GM18517 (cell line): ENCODE measurements around the gene CCDC92B.

ENCODE experiments used
- ATAC-seq: cut with Tn5 transposase; IDR thresholded peaks from one replicate; pipeline ENCODE4 v1.9.1; 2021; ENCODE audit warnings: mild to moderate bottlenecking, moderate library complexity; ENCODE audit not compliant: unreplicated experiment

CCDC92B gene

DNA sequence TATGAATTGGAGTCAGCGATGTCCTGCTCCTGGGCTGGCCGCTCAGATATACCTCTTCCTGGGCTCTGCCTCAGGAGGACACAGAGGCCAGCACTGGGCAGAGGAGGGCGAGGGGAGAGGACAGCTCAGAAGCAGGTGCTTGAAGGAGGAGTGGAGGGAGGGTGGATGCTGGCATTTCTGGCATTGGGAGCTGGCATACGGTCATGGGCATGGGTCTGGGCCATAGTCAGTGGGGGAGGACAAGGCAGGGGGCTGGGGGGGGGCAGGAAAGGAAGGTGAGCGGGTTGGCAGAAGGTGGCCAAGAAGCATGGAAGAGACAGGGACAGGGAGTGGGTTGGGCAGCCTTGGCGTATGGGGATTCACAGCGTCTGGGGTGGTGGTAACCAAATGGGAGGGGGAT lies 30.1 kb upstream of the CCDC92B start:
- ATAC-seq: no peak

DNA sequence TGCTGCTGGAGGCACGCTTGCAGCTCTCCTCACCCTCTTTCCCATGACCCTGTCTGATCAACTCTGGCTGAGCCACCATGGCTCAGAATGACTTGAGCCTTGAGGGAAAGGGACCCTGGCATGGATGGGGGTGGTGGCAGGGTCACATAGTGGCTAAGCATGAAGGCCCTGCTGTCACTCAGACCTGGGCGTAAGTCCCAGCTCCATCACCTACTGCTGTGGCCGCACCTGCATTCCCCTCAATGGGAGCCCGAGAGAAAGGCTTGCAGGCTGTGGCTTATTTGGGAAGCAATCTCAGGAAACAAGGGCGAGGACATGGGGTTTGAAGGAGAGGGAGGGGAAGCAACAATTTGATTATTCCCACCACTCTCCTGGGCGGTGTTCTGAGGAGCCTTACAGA lies 29.0 kb upstream of the CCDC92B start:
- ATAC-seq: no peak

DNA sequence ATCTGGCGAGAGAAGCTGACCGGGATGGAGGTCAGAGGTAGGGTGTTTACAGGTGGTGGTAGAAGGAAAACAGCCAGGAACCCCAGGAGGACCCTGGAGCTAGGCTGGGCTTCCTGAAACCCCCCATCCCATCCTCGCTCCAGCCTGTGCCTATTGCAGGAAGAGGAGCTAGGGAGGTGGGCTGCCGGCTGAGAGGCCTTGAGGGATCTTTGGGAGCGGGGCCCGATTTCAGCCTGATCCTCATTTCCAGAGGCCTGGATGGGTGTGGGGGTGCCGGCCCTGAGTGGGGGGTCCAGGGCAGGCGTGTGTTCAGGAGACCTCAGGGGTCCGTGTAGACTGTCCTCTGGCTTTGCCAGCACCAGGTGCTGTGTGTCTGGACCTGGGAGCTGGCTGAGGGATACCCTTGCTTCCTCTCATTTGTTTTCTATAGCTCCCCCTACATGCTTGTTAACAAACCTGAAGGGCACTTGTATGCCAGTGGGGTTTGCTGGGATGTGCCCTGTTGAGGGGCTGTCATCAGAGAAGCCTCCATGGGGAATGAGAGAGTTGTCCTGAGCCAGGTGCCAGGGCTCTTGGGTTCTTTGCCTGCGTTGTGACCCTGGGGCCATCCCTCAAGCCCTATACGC lies 27.9 kb upstream of the CCDC92B start:
- no peak for ATAC-seq

DNA sequence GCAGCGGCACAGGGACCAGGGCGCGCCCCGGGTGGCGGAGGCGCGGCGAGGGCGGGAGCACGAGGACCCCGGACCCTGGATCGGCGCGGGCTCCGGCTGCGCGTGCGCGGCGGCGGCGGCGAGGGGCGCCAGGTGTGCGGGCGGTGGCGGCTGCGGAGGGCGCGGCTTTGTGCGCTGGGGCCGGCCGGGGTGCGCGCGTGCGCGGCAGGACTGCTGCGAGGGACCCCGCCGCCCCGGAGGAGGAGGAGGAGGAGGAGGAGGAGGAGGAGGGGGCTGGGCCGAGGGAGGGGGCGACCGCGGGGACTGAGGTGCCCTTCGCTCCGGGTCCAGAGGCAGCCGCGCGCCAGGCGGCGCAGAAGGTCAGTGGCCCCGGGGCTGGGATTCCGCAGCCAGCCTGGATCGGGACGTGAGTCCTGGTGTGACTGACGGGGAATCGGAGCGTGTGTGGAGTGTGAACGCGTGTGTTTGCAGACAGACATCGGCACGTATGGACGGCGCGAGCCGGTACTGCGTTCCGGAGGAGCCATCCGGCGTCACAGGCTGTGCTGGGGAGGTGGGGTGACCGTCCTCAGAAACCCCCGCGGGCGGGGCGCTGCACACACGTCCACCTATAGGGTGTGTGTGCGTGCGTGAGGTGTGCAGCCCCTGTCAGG lies 27.3 kb upstream of the CCDC92B start:
- no peak for ATAC-seq

DNA sequence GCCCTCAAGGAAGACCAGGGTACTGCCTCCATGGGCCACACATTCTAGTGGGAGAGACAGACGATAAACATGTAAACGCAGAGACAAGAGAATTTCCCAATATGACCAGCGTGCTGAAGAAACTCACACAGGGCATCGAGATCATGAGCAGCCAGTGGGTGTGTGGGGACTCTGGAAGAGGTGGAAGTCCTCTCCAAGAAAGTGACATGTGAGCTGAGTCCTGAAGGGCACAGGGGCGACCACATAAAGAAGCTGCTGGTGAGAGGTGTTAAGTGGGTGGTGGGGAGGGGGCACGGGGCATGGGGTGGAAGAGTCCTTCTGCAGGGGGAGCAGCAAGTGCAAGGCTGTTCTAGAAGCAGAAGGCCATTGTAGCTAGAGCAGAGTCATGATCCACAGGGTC lies 25.8 kb upstream of the CCDC92B start:
- ATAC-seq: no peak

DNA sequence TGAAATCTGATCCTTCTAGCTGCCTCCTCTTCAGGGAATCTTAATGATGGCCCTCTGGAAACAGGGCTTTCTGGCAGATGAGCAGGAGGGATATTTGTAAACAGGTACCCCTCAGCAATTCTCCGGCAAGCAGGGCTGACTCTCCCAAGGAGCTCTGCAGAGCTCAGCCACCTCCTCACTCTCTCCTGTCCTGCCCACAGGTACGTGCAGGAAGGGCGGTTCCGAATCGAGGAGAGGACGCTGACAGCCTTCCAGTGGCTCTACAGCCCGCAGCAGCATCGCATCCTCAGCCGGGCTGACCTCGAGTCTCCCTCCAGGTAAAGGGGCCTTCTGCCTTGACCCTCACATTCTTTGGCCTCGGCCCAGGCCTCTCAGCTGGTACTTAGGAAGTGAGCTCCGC lies 20.7 kb upstream of the CCDC92B start:
- no peak for ATAC-seq

DNA sequence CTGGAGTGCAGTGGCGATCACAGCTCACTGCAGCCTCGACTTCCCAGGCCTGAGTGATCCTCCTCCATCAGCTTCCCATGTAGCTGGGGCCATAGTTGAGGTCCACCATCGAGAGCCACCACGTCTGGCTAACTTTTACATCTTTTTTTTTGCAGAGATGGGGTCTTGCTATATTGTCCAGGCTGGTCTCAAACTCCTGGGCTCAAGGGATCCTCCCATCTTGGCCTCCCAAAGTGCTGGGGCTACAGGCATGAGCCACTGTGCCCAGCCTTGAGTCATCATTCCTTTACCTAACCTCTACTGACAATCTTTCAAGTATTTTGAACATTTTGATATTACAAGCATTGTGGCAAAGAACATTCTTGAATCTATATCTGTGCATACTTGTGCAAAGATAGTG lies 9.4 kb upstream of the CCDC92B start:
- no peak for ATAC-seq

DNA sequence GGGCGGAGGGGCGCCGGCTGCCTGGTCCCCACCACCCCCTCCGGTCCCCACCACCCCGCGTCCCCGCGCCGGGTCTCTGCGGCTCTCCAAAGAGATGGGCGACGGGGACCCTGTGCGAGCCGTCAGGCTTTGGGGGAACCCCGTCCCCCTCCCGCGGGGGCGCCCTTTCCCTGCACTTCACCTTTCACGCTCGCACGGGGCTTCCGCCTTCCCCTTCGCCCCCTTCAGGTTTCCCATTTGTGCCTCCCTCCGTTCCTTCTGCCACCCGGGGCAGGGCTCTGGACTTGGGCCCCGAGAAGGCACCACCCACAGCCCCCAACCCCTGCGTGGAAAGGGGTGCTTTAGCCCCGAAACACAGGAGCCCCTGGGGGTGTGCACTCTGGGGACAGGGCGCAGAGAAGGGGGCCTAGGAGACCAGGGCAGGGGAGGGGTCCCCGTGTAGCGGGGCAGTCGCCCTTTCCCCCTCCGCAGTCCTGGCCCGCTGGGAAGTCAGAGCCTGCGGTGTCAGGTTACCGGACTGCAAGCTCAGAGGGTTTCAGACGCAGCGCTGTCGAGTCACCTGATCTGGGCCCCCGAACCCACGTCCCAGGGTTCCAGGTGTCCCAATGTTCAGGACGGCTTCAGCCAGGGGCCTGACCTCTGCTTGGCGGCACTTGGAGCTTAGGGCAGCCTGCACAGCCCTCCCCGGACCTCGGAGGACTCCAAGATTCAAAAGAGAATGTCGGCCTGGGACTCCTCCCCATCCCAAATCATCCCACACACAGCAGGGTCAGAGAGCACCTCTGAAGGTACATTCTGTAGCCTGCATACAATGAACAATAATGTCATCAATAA lies 6.7 kb upstream of the CCDC92B start:
- ATAC-seq: no peak

DNA sequence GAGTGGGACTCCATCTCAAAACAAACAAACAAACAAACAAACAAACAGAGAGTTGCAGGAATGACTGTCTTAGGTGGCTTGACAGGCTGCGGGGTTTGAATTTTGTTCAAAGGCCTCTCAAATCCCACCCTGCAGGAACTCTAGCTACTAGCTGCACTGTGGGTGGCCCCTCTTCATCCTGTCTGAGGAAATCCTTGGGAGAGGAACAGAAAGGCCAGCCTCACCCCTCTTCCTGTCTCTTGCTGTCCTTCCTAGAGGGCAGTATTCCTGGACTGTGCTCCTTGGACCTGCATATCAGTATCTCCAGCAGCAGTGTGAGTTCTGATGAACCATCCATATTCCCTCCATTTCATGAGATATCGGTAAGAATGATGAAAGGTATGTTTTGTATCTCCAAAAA lies 2.0 kb upstream of the CCDC92B start:
- ATAC-seq: no peak

DNA sequence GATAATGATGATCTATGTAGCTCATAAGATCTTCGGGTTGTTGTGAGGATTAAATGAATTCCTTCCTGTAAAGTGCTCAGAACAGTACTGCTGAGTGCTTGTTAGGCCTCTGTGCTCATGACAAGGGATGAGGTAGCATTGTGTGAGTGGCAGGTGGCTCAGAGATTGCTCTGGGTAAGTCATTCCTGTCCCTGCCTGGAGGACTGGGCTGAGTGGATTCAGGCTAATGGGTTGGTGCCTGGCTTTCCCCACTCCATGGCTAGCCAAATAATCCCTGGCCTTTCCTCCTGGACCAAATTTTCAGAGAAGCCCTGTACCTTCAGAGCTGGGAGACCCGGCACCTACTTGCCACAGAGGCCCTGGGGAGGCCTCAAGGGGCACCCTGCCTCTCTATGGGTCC lies 1.3 kb upstream of the CCDC92B start:
- ATAC-seq: no peak

DNA sequence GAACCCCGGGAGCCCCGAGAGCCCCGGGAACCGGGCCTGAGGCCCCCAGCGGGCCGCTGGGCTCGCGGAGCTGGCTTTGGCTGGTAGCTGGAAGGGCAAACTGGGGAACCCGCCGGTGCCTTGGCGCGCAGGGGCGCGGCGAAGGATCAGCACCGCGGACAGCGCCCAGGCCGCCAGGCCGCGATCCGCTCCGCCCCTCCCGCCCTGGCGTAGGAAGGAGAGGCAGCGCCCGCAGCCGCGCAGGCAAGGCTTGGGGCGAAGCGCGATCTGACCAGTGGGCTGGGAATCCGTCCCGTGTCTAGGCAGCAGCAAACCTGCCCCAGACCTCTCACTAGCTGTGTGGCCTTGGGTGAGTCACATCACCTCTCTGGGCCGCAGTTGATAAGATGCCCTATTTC lies 331 bp upstream of the CCDC92B start:
- no peak for ATAC-seq

DNA sequence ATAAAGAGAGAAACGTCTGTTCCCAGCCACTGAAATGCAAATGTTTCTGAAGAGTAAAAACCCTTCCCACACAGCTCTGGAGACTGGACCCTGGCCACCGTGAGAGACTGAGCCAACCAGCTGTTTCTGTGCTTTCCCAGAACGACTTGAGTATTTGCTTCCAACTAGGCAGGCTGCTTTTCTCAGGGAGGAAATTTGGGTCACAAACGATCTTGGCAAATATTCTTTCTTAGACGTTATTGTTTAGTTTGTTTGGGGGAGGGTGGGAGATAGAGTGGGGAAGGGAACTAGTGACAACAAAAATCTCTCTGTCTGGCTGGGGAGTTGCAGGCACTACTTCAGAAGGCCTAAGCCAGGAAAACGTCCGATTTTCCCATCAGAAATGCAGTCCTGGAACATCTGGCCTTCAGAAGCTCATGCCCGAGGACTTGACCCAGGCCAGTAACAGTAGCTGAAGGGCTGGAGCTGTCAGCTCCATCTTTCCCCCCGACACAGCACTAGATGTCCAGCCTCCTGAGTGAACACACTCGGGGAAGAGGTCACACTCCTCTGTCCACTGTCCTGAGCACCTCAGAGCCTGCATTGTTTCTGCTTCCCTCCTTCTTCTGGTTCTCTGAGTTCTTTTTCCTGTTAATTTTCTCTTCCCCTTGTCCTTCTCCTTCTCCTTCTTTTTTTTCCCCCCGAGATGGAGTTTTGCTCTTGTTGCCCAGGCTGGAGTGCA lies 4.0 kb downstream of the CCDC92B start:
- no peak for ATAC-seq

DNA sequence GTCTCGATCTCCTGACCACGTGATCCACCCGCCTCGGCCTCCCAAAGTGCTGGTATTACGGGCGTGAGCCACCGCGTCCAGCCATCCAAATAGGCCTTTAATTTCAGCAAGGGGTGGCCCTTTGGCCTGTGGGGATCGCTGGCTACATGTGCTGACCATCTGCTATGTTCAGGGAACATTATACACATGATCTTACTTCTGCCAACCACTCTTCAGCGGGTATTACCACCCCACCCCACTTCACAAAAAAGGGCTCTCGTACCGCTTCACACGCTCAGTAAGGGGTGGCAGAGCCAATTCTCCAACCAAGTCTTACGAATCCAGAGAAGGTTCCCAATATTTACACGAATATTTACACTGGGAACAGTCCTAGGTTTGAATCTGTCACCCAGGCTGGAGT lies 11.8 kb downstream of the CCDC92B start:
- no peak for ATAC-seq

DNA sequence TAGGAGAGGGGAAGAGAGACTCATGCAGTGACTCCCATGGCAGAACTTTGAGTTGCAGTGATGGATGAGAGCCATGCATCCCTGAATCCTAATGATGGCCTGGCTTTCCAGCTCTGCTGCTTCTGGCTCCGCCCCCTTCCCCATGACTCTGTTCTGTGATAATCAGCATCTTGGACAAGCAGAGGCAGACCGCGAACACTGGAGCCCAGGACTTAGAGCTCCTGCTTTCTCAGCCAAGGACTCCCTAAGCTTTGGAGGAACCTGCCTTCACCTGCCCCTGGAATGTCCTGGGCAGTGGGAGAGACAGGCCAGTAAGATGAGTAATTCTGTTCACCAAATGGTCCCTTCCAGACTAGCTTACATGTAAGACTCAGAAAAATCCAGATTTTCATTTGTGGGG lies 12.5 kb downstream of the CCDC92B start:
- ATAC-seq: no peak

DNA sequence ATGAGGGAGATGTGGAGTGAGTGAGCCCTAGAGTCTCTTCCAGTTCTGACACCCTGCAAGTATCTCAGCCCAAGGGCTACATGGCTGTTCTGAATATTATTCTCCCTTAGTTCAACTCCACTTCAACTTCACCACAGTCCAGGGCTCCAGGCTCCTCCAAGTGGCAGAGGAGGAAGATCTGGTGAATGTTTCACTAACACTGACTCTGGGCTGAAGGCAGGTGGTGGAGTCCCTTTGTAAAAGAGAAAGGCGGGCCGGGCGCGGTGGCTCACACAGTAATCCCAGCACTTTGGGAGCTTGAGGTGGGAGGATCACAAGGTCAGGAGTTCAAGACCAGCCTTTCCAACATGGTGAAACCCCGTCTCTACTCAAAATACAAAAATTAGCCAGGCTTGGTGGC lies 13.6 kb downstream of the CCDC92B start:
- no peak for ATAC-seq

DNA sequence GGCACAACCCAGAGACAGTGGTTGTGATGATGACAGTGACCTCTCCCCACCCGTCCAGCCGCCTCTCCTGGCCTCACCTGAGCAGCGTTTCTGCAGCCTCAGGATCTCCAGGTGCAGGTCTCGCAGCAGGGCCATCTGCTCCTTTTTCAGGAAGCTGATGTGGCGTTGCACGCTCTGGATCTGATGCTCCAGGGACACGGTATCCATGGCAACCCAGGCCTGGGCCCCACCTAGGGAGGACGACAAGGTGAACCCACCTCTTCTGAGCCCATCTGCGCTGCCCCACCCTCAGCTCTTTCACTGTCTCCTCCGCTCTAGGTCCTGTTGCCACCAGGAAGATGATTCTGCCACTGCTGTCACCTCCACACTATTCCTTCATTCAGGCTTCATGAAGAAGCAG lies 14.5 kb downstream of the CCDC92B start:
- no peak for ATAC-seq

DNA sequence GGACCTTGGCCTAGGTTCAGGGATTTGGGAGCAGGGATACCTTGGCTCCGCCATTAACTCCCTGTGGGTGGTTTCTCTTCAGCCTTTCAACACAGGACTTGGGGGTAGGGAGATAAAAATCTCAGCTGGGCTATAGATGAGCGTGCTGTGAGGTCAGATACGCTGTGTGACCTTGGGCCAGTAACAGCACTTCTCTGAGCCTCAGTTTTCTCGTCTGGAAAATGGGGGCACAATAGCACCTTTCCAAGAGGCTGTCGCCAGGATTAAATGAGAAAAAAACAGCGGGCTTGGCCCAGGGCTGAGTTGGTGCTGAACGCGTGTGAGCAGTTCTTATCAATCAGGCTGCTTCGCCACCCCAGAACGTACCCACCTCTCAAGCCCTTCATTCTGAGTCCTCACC lies 17.6 kb downstream of the CCDC92B start:
- ATAC-seq: no peak

DNA sequence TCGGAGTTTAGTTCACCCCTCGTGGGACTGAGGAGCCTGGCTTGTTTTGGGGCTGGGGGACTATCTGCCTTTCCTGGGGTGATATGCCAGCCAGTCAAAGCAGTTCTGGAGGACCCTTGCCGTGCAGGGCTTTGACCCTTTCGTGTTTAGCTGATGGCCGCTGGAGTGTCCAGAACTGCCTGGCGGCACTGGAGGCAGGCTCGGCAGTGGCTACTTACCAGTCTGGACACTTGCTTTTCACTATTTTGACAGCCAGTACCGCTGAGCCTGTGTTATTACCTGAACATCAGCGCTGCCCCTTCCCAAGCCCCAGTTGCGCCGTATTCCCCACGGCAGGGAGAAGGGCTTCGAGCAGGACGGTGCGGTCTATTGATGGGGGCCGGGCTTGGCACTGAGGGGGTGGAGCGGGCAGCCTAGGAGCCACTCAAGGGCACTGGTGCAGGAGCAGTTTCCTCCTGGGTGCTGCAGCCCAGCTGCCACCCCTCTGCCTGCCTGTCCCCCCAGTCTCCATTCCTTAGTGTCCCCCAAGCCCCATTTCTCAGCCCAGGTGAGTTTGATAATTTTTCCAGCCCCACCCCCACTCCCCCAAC lies 18.6 kb downstream of the CCDC92B start:
- ATAC-seq: no peak

DNA sequence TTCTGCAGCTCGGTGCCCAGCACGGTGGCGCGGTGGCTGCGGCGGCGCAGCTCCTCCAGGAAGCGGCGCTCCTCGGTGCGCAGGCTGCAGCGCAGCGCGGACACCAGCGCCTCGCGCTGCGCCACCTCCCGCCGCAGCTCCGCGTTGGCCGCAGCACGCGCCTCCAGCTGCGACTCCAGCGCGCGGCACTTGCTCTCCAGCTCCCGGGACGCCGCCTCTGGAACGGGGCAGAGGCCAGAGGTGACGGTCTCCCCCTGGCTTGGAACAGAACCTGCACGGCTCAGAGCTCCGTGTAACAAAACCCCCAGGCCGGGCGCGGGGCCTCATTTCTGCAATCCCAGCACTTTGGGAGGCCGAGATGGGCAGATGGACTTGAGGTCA lies 24.7 kb downstream of the CCDC92B start:
- no peak for ATAC-seq

DNA sequence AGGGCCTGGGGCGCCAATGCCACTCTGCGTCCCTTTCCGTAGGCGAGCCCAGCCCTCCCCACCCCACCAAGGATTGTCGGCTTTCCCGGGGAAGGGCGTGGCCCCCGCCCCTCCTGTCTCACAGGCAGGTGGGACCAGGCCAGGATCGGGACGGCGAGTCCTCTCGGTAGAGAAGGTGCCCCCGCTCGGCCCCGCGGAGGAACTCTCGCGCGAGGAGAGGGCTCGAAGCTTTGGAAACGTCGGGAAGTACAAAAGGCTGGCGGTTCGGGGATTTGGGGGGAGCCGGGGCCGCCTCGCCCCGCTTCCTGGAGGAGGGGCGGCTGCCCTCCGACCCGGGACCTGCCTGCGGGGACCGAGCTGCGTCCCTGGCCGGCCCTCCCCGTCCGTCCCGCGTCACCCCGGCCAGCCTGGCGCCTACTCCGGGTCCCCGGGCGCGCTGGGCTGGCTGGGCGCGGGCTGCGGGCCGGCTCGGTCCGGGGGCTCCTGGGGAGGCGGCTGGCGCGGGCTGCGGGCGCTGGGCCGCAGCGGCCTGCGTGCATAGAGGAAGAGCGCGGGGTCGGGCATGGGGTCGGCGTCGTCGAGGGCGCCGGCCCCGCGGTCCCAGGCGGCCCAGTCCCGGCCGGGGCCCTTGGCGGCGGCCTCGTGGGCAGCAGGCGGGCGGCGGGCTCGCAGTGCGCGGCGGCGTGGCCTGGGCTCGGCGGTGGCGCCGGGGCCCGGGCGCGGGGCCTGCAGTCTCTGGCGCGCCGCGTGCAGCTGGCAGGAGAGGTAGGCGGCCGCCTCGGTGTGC lies 25.3 kb downstream of the CCDC92B start:
- no peak for ATAC-seq
